ENCODE results near the gene ALG3. TPM values are rescaled to one million over a fixed set of nuclear protein-coding genes. Genes with fewer than 3 reads are reported as not detected.

Gene ALG3
- total RNA-seq, 2 experiments from 2014 or later, result 31.6 to 34.1 TPM

DNA sequence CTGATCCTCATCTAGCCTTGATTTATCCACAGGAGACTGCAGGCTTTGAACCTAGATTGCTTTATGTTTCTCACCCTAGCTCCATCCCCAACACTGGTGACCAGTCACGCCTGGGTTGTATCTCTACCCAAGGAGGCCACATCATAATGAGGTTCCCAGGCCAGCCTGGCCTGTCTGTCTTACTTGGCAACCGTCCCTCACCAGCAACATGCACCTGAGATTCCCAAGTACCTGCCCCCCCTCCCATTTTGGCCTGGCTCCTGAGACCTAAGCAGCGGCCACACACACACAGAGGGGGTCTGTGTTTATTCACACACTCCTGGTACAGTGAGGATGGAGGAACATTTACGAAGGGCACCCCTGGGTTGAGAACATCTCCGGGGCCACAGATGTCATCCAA, 10.2 kb upstream of the ALG3 start:
- ChIA-PET POLR2A (interaction anchor here (1.0 kb wide), 1 partner anchor 9 kb away, joined by 3 read pairs; the partner anchor contains the start of gene EEF1AKMT4), CTCF (interaction anchor here (1.7 kb wide), 1 partner anchor 9 kb away, joined by 7 read pairs; the partner anchor contains the start of gene EEF1AKMT4)
- Mint-ChIP-seq H3K27me3 (peaks cover 18% of the 10 kb centered on the region), H3K4me1 (ENCODE audit: low read depth) (peaks cover 25% of the 10 kb centered on the region), H3K4me3 (no peak overlapping the region), H3K27ac (no peak overlapping the region), H3K36me3 (peaks cover 2% of the 10 kb centered on the region), H3K9me3 (no peaks in the 10 kb centered on the region)
- intact Hi-C loops (cut with micrococcal nuclease), result no loop called here
- no peak for DNase-seq

DNA sequence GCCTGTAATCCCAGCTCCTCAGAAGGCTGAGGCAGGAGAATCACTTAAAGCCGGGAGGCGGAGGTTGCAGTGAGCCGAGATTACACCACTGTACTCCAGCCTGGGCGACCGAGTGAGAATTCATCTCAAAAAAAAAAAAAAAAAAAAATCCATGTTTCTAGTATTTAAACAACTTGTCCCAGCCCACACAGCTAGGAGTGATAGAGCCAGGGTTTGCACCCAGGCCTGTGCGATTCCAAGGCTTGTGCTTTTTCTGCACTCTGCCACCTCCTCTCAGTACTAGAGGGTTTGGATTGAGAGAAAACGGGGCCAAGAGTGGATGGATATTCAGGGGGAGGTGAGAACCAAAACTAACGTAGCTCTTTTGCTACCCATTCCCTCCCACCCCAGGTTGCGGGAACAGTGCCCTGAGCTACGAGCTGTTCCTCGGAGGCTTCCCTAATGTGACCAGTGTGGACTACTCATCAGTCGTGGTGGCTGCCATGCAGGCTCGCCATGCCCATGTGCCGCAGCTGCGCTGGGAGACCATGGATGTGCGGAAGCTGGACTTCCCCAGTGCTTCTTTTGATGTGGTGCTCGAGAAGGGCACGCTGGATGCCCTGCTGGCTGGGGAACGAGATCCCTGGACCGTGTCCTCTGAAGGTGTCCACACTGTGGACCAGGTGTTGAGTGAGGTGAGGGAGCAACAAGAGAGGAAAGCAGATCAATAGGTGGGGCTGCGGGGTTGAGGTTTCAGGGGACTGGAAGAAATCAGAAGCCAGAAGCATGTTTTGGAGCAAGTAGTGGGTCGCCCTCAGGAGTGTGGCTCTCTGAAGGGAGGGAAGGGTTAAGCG, 8.5 kb upstream of the ALG3 start:
- ChIA-PET POLR2A (no interaction called here), CTCF (interaction anchor here (0.9 to 8.5 kb wide), 3 partner anchors 8 to 32 kb away, joined by 3 to 94 read pairs (median 7); partner anchors contain the start of genes EEF1AKMT4 and VWA5B2)
- peaks cover 12% of the 10 kb centered on the region for H3K27me3 Mint-ChIP-seq
- no peak overlapping the region for H3K4me3 Mint-ChIP-seq
- H3K36me3 Mint-ChIP-seq, result peaks cover 2% of the 10 kb centered on the region
- intact Hi-C loops (cut with micrococcal nuclease), result no loop called here
- no peak for DNase-seq
- peaks cover 19% of the 10 kb centered on the region for H3K4me1 Mint-ChIP-seq (ENCODE audit: low read depth)
- no peaks in the 10 kb centered on the region for H3K9me3 Mint-ChIP-seq
- H3K27ac Mint-ChIP-seq, result no peak overlapping the region

DNA sequence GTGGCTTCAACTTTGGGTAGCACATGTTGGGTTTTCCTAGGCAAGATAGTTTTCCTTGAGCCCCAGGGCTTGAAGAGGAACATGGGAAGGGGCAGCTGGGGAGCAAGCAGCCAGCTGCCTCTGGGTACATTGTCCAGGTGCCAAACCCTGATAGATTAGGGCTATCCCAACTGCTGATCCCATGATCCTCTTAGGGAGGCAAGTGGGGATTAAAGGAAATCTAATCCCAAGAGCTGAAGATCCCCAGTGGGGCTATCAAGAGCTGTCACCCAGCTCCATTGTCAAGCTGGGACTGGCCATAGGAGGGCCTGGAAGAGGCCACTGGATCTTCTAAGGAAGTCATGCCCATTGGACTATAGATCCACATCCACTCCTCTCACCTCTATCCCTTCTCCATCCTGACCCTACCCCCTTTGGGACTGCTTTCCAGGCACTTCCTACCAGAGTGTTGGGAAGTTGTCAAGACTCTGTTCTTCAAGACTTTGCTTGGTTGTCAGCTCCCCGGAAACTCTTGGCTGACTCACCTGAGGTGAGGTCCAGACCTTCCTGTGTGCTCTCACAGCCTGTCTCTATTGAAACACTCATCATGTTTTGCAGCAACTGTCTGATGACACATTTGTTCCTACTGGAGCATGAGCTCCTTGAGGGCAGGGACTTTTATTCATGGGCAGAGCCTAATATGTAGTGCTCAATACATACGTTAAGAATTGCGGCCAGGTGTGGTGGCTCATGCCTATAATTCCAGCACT, 6.7 kb upstream of the ALG3 start:
- CTCF ChIA-PET, result interaction anchor here (0.8 to 8.5 kb wide), 4 partner anchors 13 to 39 kb away, joined by 3 to 94 read pairs (median 5); partner anchors contain the start of gene VWA5B2
- peaks cover 2% of the 10 kb centered on the region for H3K36me3 Mint-ChIP-seq
- peak overlapping the region; percentile 33 for H3K27ac Mint-ChIP-seq
- intact Hi-C loops (cut with micrococcal nuclease), result no loop called here
- H3K4me3 Mint-ChIP-seq, result no peak overlapping the region
- H3K4me1 Mint-ChIP-seq (ENCODE audit: low read depth), result peaks cover 11% of the 10 kb centered on the region
- H3K27me3 Mint-ChIP-seq, result peaks cover 4% of the 10 kb centered on the region
- peak; percentile 50 for DNase-seq
- POLR2A ChIA-PET, result no interaction called here
- no peaks in the 10 kb centered on the region for H3K9me3 Mint-ChIP-seq

DNA sequence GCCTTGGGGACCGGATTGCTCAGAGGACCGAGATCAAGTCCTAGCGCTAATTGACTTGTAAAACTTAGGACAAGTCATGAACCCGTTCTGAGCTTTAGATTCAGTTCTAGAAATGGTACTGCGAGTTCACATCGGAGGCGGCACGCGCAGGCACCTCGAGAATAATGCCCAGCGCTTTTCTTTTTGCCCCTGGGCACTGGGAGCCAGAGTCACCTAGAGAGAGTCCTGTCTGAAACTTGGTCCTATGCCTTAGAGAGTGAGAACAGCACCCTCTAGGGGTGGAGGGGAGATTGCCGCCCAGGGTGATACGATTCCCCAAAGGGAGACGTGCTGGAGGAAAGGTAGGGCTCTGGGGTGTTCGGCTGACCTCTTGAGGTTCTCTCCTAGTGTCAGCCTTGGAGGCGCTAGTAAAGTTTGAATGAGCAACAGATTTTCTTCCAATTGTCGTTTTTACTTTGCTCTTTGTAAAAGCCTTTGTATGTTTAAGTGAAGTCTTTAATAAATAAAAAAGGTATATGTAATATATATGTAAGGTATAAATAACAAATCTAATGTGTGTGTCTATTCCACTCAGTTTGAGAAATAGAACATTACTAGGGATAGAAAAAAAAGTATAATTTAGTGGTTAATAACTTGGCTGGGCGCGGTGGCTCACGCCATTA, 1.5 kb upstream of the ALG3 start:
- H3K27ac Mint-ChIP-seq, result peak overlapping the region; percentile 69

DNA sequence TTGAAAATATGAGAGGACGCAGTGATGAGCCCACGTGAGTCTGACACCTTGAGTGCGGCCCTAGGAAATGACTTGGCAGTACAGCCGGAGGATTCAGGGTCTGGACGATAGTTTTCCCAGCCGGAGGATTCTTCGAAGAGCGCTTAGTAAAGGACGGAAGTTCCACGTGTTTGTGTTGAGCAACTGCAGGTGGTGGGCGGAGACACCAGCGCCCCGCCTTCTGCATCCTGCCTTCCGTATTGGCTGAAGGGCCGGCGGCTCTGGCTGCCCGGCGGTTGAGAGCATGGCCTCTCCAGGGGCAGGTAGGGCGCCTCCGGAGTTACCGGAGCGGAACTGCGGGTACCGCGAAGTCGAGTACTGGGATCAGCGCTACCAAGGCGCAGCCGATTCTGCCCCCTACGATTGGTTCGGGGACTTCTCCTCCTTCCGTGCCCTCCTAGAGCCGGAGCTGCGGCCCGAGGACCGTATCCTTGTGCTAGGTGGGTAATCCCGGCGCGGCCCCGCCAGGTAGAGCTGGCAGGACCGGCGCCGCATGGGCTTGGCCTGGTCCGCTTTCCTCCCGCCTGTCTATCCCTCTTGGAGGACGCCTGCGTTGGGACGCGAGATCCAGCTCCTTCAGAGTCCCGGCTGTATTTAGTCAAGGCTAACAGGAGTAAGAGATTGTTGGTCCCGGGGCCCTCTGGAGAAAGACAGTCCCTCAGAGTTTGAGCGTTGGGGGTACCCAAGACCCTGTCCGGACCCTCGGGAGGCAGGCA, 827 bp upstream of the ALG3 start, which contains the start of gene EEF1AKMT4:
TSS of gene EEF1AKMT4 (plus strand) at position 261 of the 755 bp plus-strand sequence. CDS start at position 284, 23 bp downstream.
- POLR2A ChIA-PET, result interaction anchor here (0.6 to 1.4 kb wide), 7 partner anchors 9 to 116 kb away, joined by 3 to 5 read pairs (median 4); partner anchors contain the start of genes ABCF3, AP2M1 and CAMK2N2
- peak; percentile 98 for DNase-seq
- Mint-ChIP-seq H3K4me1 (ENCODE audit: low read depth) (peaks cover 8% of the 10 kb centered on the region), H3K9me3 (no peaks in the 10 kb centered on the region), H3K4me3 (peak within 1 kb of the TSS; percentile 90), H3K27ac (peak within 1 kb of the TSS; percentile 96), H3K27me3 (no peaks in the 10 kb centered on the region), H3K36me3 (no peaks in the 10 kb centered on the region)
- CTCF ChIA-PET, result interaction anchor here (0.6 to 8.5 kb wide), 28 partner anchors 9 to 365 kb away, joined by 3 to 94 read pairs (median 4); partner anchors contain the start of genes CAMK2N2, PARL and VWA5B2
- intact Hi-C loops (cut with micrococcal nuclease), result loop anchor here (1.0 to 2.0 kb wide), 11 partner anchors 12 to 355 kb away; partner anchors contain the start of genes ABCC5, AP2M1, CAMK2N2 and PSMD2

More for the DNA sequence above, 1.5 kb upstream of the ALG3 start:
- intact Hi-C loops (cut with micrococcal nuclease), result loop anchor here (1.0 to 2.0 kb wide), 4 partner anchors 11 to 355 kb away; partner anchors contain the start of genes ABCC5 and CAMK2N2
- POLR2A ChIA-PET, result interaction anchor here (0.6 to 1.4 kb wide), 7 partner anchors 8 to 117 kb away, joined by 3 to 5 read pairs (median 4); partner anchors contain the start of genes ABCF3, AP2M1 and CAMK2N2
- H3K4me3 Mint-ChIP-seq, result peak overlapping the region; percentile 90
- H3K4me1 Mint-ChIP-seq (ENCODE audit: low read depth), result peaks cover 8% of the 10 kb centered on the region
- DNase-seq, result peak; percentile 94
- no peaks in the 10 kb centered on the region for H3K9me3 Mint-ChIP-seq
- CTCF ChIA-PET, result interaction anchor here (0.6 to 8.5 kb wide), 29 partner anchors 8 to 366 kb away, joined by 3 to 94 read pairs (median 4); partner anchors contain the start of genes CAMK2N2, PARL and VWA5B2
- H3K27me3 Mint-ChIP-seq, result no peaks in the 10 kb centered on the region
- no peaks in the 10 kb centered on the region for H3K36me3 Mint-ChIP-seq

DNA sequence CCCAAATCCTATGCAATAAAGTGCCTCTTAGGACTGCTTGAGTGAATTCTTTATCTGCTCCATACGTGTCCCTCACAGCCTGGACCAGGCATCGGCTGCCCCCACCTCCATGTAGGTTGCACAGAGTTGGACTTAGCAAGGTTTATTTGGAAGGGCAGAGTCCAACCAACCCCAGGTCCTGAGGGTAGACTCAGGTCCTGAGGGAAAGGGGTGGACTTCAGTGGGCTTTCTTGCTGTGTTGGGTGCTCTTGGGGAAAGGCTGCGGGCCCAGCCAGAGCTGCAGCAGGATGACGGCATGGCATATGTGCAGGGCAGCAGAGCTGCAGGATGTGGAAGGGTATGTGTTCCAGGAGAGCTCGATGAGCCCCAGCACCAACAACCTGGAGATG, 6.5 kb downstream of the ALG3 start:
- Mint-ChIP-seq H3K36me3 (peaks cover 15% of the 10 kb centered on the region), H3K4me3 (no peak overlapping the region), H3K27ac (no peak overlapping the region), H3K4me1 (ENCODE audit: low read depth) (no peaks in the 10 kb centered on the region), H3K9me3 (no peaks in the 10 kb centered on the region), H3K27me3 (no peaks in the 10 kb centered on the region)
- DNase-seq, result no peak
- intact Hi-C loops (cut with micrococcal nuclease), result no loop called here
- CTCF ChIA-PET, result interaction anchor here (0.7 to 1.2 kb wide), 3 partner anchors 14 to 358 kb away, joined by 3 to 5 read pairs (median 3); partner anchors contain the start of gene PARL
- POLR2A ChIA-PET, result no interaction called here

DNA sequence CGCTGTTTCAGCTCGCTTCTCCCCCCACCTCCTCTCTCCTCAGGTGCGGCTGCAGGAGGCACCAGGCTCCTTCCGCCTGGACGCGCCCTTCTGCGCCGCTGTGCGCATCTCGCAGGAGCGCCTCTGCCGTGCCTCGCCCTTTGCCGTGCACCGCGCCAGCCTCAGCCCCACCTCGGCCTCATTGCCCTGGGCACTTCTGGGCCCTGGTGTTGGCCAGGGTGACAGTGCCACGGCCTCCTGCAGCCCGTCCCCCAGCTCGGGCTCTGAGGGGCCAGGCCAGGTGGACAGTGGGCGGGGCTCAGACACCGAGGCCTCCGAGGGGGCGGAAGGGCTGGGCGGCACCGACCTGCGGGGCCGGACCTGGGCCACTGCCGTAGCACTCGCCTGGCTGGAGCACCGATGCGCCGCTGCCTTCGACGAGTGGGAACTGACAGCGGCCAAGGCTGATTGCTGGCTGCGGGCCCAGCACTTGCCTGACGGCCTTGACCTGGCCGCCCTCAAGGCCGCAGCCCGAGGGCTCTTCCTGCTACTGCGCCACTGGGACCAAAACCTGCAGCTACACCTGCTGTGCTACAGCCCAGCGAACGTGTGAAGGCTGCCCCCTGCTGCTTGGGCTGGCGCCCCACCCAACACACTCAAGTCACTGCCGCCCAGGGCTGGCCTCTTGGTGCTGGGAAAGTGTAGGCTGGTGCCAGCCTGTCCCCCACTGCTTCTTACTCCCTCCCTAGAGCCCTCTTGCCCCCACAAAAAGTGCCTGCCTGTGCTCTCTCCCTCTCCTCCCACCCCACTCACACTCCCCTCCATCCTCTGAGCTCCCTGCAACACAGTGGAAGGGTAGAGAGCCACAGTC, 7.1 kb downstream of the ALG3 start:
- intact Hi-C loops (cut with micrococcal nuclease), result no loop called here
- POLR2A ChIA-PET, result interaction anchor here (1.5 kb wide), 1 partner anchor 11 kb away, joined by 6 read pairs; no protein-coding TSS in a partner anchor

DNA sequence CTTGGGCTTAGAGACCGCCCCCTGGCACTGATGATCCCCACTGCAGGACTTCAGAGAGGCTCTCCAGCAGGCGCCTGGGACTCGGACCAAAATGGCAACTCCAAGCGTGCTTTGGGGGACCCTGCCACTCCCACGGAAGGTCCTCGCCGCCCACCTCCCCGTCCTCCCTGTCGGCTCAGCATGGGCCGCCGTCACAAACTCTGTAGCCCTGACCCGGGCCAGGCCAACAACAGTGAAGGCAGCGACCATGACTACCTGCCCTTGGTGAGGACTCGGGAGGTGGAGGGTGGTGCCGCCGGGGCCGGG, 7.7 kb downstream of the ALG3 start:
- no peaks in the 10 kb centered on the region for H3K4me1 Mint-ChIP-seq (ENCODE audit: low read depth)
- POLR2A ChIA-PET, result interaction anchor here (1.5 kb wide), 1 partner anchor 11 kb away, joined by 6 read pairs; no protein-coding TSS in a partner anchor
- no peak overlapping the region for H3K4me3 Mint-ChIP-seq
- H3K9me3 Mint-ChIP-seq, result no peaks in the 10 kb centered on the region
- intact Hi-C loops (cut with micrococcal nuclease), result no loop called here
- no peak overlapping the region for H3K27ac Mint-ChIP-seq
- CTCF ChIA-PET, result interaction anchor here (6.0 kb wide), 1 partner anchor 13 kb away, joined by 50 read pairs; the partner anchor contains the start of gene VWA5B2
- no peak for DNase-seq
- H3K36me3 Mint-ChIP-seq, result peaks cover 15% of the 10 kb centered on the region
- H3K27me3 Mint-ChIP-seq, result no peaks in the 10 kb centered on the region

More for the DNA sequence above, 7.1 kb downstream of the ALG3 start:
- no peaks in the 10 kb centered on the region for H3K27me3 Mint-ChIP-seq
- CTCF ChIA-PET, result interaction anchor here (0.7 to 6.0 kb wide), 3 partner anchors 14 to 96 kb away, joined by 3 to 50 read pairs (median 4); partner anchors contain the start of gene VWA5B2
- peaks cover 15% of the 10 kb centered on the region for H3K36me3 Mint-ChIP-seq
- H3K4me3 Mint-ChIP-seq, result no peak overlapping the region
- H3K27ac Mint-ChIP-seq, result no peak overlapping the region
- DNase-seq, result peak; percentile 20
- H3K4me1 Mint-ChIP-seq (ENCODE audit: low read depth), result no peaks in the 10 kb centered on the region
- H3K9me3 Mint-ChIP-seq, result no peaks in the 10 kb centered on the region

DNA sequence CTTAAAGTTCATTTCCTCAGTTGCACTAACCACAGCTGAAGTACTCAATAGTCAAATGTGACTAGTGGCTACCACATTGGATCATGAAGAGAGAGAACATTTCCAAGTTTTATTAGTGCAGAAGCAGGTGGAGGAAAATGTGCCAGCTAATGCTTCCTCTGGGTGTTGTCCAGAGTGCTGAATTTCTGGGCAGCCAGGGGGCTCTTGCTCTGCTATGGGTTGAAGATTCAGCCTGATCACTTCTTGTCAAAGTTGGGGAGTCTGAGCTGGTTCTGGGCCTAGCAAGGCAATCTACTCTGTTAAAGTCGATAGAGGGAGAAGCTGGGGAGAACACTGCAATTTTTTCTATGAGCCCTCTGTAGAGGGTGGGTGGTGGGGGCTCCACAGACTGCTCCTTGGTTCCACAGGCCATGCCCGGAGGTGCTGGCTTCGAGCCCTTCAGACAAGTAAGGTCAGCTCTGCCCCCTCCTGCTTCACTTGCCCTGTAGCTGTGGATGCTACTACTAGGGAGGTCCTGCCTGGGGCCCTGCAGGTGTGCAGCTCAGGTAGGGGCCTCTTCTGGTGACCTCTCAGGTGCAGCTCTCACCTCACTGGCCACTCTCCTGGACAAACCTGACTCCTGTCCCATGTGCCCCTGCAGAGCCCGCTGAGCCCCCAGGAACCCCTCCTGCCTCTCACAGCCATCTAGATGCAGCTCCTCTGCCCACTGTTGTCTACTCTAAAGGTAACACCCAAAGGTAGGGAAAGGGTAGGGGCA, 8.2 kb downstream of the ALG3 start:
- no peak for DNase-seq
- H3K27me3 Mint-ChIP-seq, result no peaks in the 10 kb centered on the region
- H3K4me3 Mint-ChIP-seq, result no peak overlapping the region
- no peak overlapping the region for H3K27ac Mint-ChIP-seq
- POLR2A ChIA-PET, result interaction anchor here (1.5 kb wide), 1 partner anchor 10 kb away, joined by 6 read pairs; no protein-coding TSS in a partner anchor
- H3K36me3 Mint-ChIP-seq, result peaks cover 15% of the 10 kb centered on the region
- no peaks in the 10 kb centered on the region for H3K9me3 Mint-ChIP-seq
- intact Hi-C loops (cut with micrococcal nuclease), result no loop called here
- CTCF ChIA-PET, result interaction anchor here (0.8 to 6.0 kb wide), 2 partner anchors 10 to 13 kb away, joined by 4 to 50 read pairs; partner anchors contain the start of gene VWA5B2
- H3K4me1 Mint-ChIP-seq (ENCODE audit: low read depth), result no peaks in the 10 kb centered on the region
